K562 (cell line): Measurements from ENCODE around the gene NRG3. TPM values are rescaled to one million over a fixed set of nuclear protein-coding genes. Genes with fewer than 3 reads are reported as not detected.

Source experiments
- ATAC-seq: fragments of 200-7000 bp; cut with Tn5 transposase; 3 replicates; pipeline ENCODE4 v1.9.1; 2020; ENCODE audit warnings: moderate library complexity
- BruUV-seq: library from RNA; stranded (reverse); fragments of 400-500 nt; replicated peaks from 2 replicates; lab custom pipeline; 2021; lab: Mats Ljungman, UMichigan
- CTCF ChIA-PET: fragments of 300-600 bp; formaldehyde crosslinking; extraction: SDS; loops from one replicate; lab custom pipeline; 2021; ENCODE audit warnings: low intra/inter-chr PET ratio; lab: Yijun Ruan, JAX
- POLR2A ChIA-PET: fragments of 300-600, 350-650 bp; sonication (Branson Sonifier 250); formaldehyde crosslinking; extraction: SDS; loops from one replicate; lab custom pipeline; 2021; ENCODE audit warnings: antibody characterized with exemption, inconsistent platforms; lab: Yijun Ruan, JAX
- DNase-seq, 4 experiments: peaks; one replicate each; pipeline versions ENCODE4 v3.0.0 to v3.0.0-alpha.2; 2011 to 2018; ENCODE audit warnings: low spot score in 3 of 4, mixed read lengths in 3 of 4; ENCODE audit errors: extremely low read depth in 1 of 4
- FAIRE-seq: peaks from 2 replicates; lab custom pipeline; 2011; peaks lifted over from hg19 to GRCh38; lab: Jason Lieb, UNC
- H2AFZ ChIP-seq: 2 replicates; pipeline ENCODE4 v1.6.0; 2011; ENCODE audit warnings: low read depth, low read length, control low read depth, inconsistent platforms
- H3K27ac ChIP-seq: fragments of 200-600 bp; 3 replicates; pipeline ENCODE4 v1.8.0; 2011; ENCODE audit warnings: low read depth, mild to moderate bottlenecking, control low read depth, inconsistent platforms, low read length, moderate library complexity, mixed read lengths; ENCODE audit errors: extremely low read depth
- H3K27me3 ChIP-seq, 2 experiments: fragments of 300-600 bp in 1 of 2; 2 replicates in 1 of 2; 3 replicates in 1 of 2; pipeline versions ENCODE4 v1.6.0 to v1.8.0; 2011; ENCODE audit warnings: inconsistent platforms in 2 of 2, low read length in 2 of 2, mild to moderate bottlenecking in 1 of 2, mixed read lengths in 1 of 2, moderate library complexity in 1 of 2; ENCODE audit not compliant: control insufficient read depth in 2 of 2, insufficient read depth in 2 of 2
- H3K36me3 ChIP-seq: fragments of 300-600 bp; 3 replicates; pipeline ENCODE4 v1.8.0; 2011; ENCODE audit warnings: mild to moderate bottlenecking, low read length, inconsistent platforms; ENCODE audit not compliant: control insufficient read depth, insufficient read depth
- H3K4me1 ChIP-seq, 2 experiments: fragments of 200-600 bp in 1 of 2; replicated peaks in 1 of 2; 2 replicates in 1 of 2; 3 replicates in 1 of 2; pipeline versions ENCODE4 v1.5.1 to v1.8.0; 2011; ENCODE audit warnings: inconsistent platforms in 2 of 2, low read length in 2 of 2, mild to moderate bottlenecking in 1 of 2, mixed read lengths in 1 of 2, moderate library complexity in 1 of 2; ENCODE audit not compliant: control insufficient read depth in 2 of 2, insufficient read depth in 2 of 2
- H3K4me2 ChIP-seq: 2 replicates; pipeline ENCODE4 v1.6.1; 2011; ENCODE audit warnings: low read length, control low read depth, inconsistent platforms, mixed read lengths; ENCODE audit not compliant: insufficient read depth
- H3K4me3 ChIP-seq: fragments of 200-600 bp; sonication (generic), shearing (Covaris generic); 2 replicates; pipeline ENCODE4 v1.5.1; 2016; ENCODE audit warnings: control low read depth, inconsistent platforms
- H3K79me2 ChIP-seq: fragments of 200-600 bp; 3 replicates; pipeline ENCODE4 v1.8.0; 2011; ENCODE audit warnings: low read length, inconsistent platforms; ENCODE audit not compliant: control insufficient read depth, insufficient read depth
- H3K9ac ChIP-seq, 2 experiments: 2 replicates each; pipeline versions ENCODE4 v1.6.0 to v1.6.1; 2011; ENCODE audit warnings: low read depth in 2 of 2, low read length in 2 of 2, control low read depth in 1 of 2, inconsistent platforms in 1 of 2, mild to moderate bottlenecking in 1 of 2, mixed read lengths in 1 of 2; ENCODE audit not compliant: insufficient read depth in 1 of 2
- H3K9me1 ChIP-seq: one replicate; pipeline ENCODE4 v1.6.0; 2011; ENCODE audit warnings: inconsistent platforms, mild to moderate bottlenecking, low read length, moderate library complexity; ENCODE audit not compliant: control insufficient read depth, insufficient read depth
- H3K9me3 ChIP-seq: replicated peaks from 2 replicates; pipeline ENCODE4 v1.5.1; 2011; ENCODE audit warnings: low read depth, low read length, inconsistent platforms; ENCODE audit not compliant: control insufficient read depth, insufficient read depth
- H4K20me1 ChIP-seq: replicated peaks from 2 replicates; pipeline ENCODE4 v1.6.1; 2011; ENCODE audit warnings: low read length, inconsistent platforms, mixed read lengths; ENCODE audit not compliant: control insufficient read depth, insufficient read depth
- ARHGAP35 ChIP-seq: fragments of 450-650 bp; IDR thresholded peaks from 2 replicates; pipeline ENCODE4 v1.6.1; 2018; ENCODE audit not compliant: partially characterized antibody
- BHLHE40 ChIP-seq: IDR thresholded peaks from 2 replicates; pipeline ENCODE4 v1.6.1; 2011; ENCODE audit warnings: low read length, improper control_type of control experiment
- CSDE1 ChIP-seq, 2 experiments: fragments of 450-650 bp; IDR thresholded peaks; 2 replicates each; pipeline ENCODE4 v1.6.1; 2016; ENCODE audit warnings: mild to moderate bottlenecking in 1 of 2
- E2F5 ChIP-seq: sonication (generic); formaldehyde crosslinking; IDR thresholded peaks from 2 replicates; pipeline ENCODE4 v1.8.0; 2022; ENCODE audit warnings: mild to moderate bottlenecking, missing genetic modification reagents
- ETV5 ChIP-seq: sonication (generic); formaldehyde crosslinking; IDR thresholded peaks from 2 replicates; pipeline ENCODE4 v1.4.0; 2020; ENCODE audit warnings: low read depth, mild to moderate bottlenecking, missing genetic modification reagents
- NCOA6 ChIP-seq: fragments of 450-650 bp; IDR thresholded peaks from 2 replicates; pipeline ENCODE4 v1.6.1; 2017; ENCODE audit warnings: mild to moderate bottlenecking
- PTRF ChIP-seq: fragments of 450-650 bp; IDR thresholded peaks from 2 replicates; pipeline ENCODE4 v1.6.1; 2016; ENCODE audit warnings: mild to moderate bottlenecking, missing genetic modification characterization, missing compliant biosample characterization
- RBBP5 ChIP-seq: fragments of 200-600 bp; sonication (generic); IDR thresholded peaks from 2 replicates; pipeline ENCODE4 v1.6.1; 2012; ENCODE audit warnings: borderline replicate concordance, mild to moderate bottlenecking, low read length, control low read depth, inconsistent platforms; ENCODE audit not compliant: insufficient read depth, poor library complexity, severe bottlenecking
- SRF ChIP-seq, 2 experiments: fragments of 250-450, 450-650 bp in 1 of 2; sonication (Bioruptor Pico) in 1 of 2; sonication (generic) in 1 of 2; formaldehyde crosslinking; IDR thresholded peaks; 2 replicates each; pipeline versions ENCODE4 v1.5.0 to v1.5.1; 2020 to 2022; ENCODE audit warnings: mild to moderate bottlenecking in 1 of 2, missing genetic modification reagents in 1 of 2
- STAG1 ChIP-seq: sonication (generic); formaldehyde crosslinking; IDR thresholded peaks from 2 replicates; pipeline ENCODE4 v1.5.0; 2020; ENCODE audit warnings: missing genetic modification reagents, borderline replicate concordance
- ZNF280A ChIP-seq: fragments of 450-650 bp; IDR thresholded peaks from 2 replicates; pipeline ENCODE4 v1.6.1; 2018; ENCODE audit warnings: mild to moderate bottlenecking, low read depth; ENCODE audit not compliant: partially characterized antibody
- ZNF644 ChIP-seq: fragments of 200-800 bp; sonication (Bioruptor generic); IDR thresholded peaks from 2 replicates; pipeline ENCODE4 v1.6.1; 2016; ENCODE audit warnings: low read depth, missing genetic modification characterization, missing compliant biosample characterization
- WGBS: fragments of 100-300 bp; shearing (Covaris generic); methylation state at CpG from one replicate; pipeline ENCODE4 v1.1.6; 2016; ENCODE audit warnings: low coverage, mixed read lengths; ENCODE audit not compliant: insufficient coverage; ENCODE audit errors: missing lambda C conversion rate; 5-methylcytosine and 5-hydroxymethylcytosine counted together
- in situ Hi-C: fragments of 300-500 bp; cut with MboI; formaldehyde crosslinking; loops from 4 replicates; pipeline ENCODE4 v1.15.0; 2018; ENCODE audit warnings: inconsistent platforms, mixed read lengths
- intact Hi-C: fragments of 100-400 bp; cut with micrococcal nuclease; formaldehyde crosslinking; loops from 2 replicates; pipeline ENCODE4 v1.14.2; 2022
- polyA plus RNA-seq, 8 experiments: library from polyadenylated mRNA; depleted of rRNA in 4 of 8; stranded (reverse) in 5 of 8; unstranded in 3 of 8; fragments of >200 nt; fragmentation: Nextera tagmentation in 2 of 8; fragmentation: Illumina TruSeq in 1 of 8; extraction: Ambion mirVana in 2 of 8; extraction: Trizol in 1 of 8; gene quantifications; 2 replicates each; pipeline versions ENCODE4 v1.2.1 to v1.2.3, GENCODE V29; 2011 to 2014; ENCODE audit warnings: inconsistent platforms in 1 of 8, missing spikeins in 1 of 8
- total RNA-seq, 7 experiments: library from RNA; depleted of rRNA in 6 of 7; stranded (reverse); fragments of >200 nt in 6 of 7; fragmentation: Illumina TruSeq in 2 of 7; extraction: Trizol in 2 of 7; gene quantifications; 2 replicates each; pipeline versions ENCODE4 v1.2.1 to v1.2.3, GENCODE V29; 2011 to 2021; ENCODE audit warnings: low replicate concordance in 1 of 7

NRG3 gene
- total and polyA plus RNA-seq, 9 of the 15 experiments (the other 6 are each of a cell fraction or from before 2014, with no cell fraction given) = not detected

- in situ Hi-C loops (no loop called here), intact Hi-C loops (no loop called here)
- BruUV-seq = no TSS peak
- POLR2A ChIA-PET = no interaction called here
- peaks cover 4% of the 10 kb centered on the region; the same call in 1 of the 2 replicates for H3K9me3 ChIP-seq
- no peak overlapping the region for H2AFZ ChIP-seq
- no peaks in the 10 kb centered on the region for H4K20me1 ChIP-seq
- ATAC-seq (no peak), FAIRE-seq (no peak), DNase-seq (no peak)
- H3K9me1 ChIP-seq = no peaks in the 10 kb centered on the region
- H3K9ac ChIP-seq = no peak overlapping the region
- H3K4me2 ChIP-seq = no peak overlapping the region
- no peak overlapping the region for H3K4me3 ChIP-seq
- WGBS = 7% methylated on average over 2 of the region's 2 CpGs
- CTCF ChIA-PET = no interaction called here
- H3K36me3 ChIP-seq = no peaks in the 10 kb centered on the region
- no peaks in the 10 kb centered on the region for H3K79me2 ChIP-seq
- H3K4me1 ChIP-seq = no peaks in the 10 kb centered on the region
- H3K27ac ChIP-seq = no peak overlapping the region
- no peaks in the 10 kb centered on the region for H3K27me3 ChIP-seq
- TF ChIP-seq ZNF280A (no peak), ETV5 (no peak), CSDE1 (IDR thresholded peaks at IDR 0.05) (no peak), ARHGAP35 (no peak), STAG1 (no peak), E2F5 (no peak), ZNF644 (tag) (no peak), SRF (CRISPR knock-in tag; IDR thresholded peaks at IDR 0.05) (no peak), PTRF (tag) (no peak), RBBP5 (no peak), NCOA6 (no peak), BHLHE40 (no peak)
- TF ChIP-seq, all 486 proteins: peak for 0
Measured at GRCh38 chr10:82092111-82092510, 217.1 kb downstream of the NRG3 start.
